ENCODE measurements around the gene SPSB3. TPM values are rescaled to one million over a fixed set of nuclear protein-coding genes. Genes with fewer than 3 reads are reported as not detected.

SPSB3 gene
- total RNA-seq, 4 donors from 2014 or later: 86.2 to 161 (median 88.3) TPM

- DNase-seq: no peak
- no peak for ATAC-seq
Measured at GRCh38 chr16:1749152-1750117, 32.9 kb downstream of the SPSB3 start.

GRCh38 chr16:1747934-1748333 is 34.4 kb downstream of the SPSB3 start:
- in situ Hi-C loops (cut with MboI; ENCODE audit: low sequenced_read_pairs in 4 of 4) (no loop called here), intact Hi-C loops (cut with DNase I; ENCODE audit: low total_unique reads) (no loop called here)
- no peaks in the 10 kb centered on the region for H3K4me1 ChIP-seq
- no peaks in the 10 kb centered on the region for H3K9me3 ChIP-seq
- no peaks in the 10 kb centered on the region for H3K27me3 ChIP-seq
- ATAC-seq: no peak
- TF ChIP-seq CTCF (IDR thresholded peaks at IDR 0.05 in 4 of 5, conservative IDR thresholded peaks at IDR 0.05 in 1 of 5) (no peak), POLR2A (IDR thresholded peaks at IDR 0.05) (no peak)
- no peak overlapping the region for H3K27ac ChIP-seq
- peaks cover 0 to 86% of the 10 kb centered on the region in 2 donors for H3K36me3 ChIP-seq
- no peak for DNase-seq
- no peak overlapping the region for H3K4me3 ChIP-seq

More at GRCh38 chr16:1749152-1750117, 32.9 kb downstream of the SPSB3 start:
- TF ChIP-seq CTCF (IDR thresholded peaks at IDR 0.05 in 4 of 5, conservative IDR thresholded peaks at IDR 0.05 in 1 of 5): no peak
- no peak for TF ChIP-seq POLR2A (IDR thresholded peaks at IDR 0.05)
- Histone ChIP-seq H3K36me3 (peaks cover 0 to 83% of the 10 kb centered on the region in 2 donors), H3K27ac (no peak overlapping the region), H3K4me3 (no peak overlapping the region), H3K4me1 (no peaks in the 10 kb centered on the region), H3K9me3 (no peaks in the 10 kb centered on the region), H3K27me3 (no peaks in the 10 kb centered on the region)
- in situ Hi-C loops (cut with MboI; ENCODE audit: low sequenced_read_pairs in 4 of 4): no loop called here
- intact Hi-C loops (cut with DNase I; ENCODE audit: low total_unique reads): no loop called here

GRCh38 chr16:1746693-1747195 is 35.6 kb downstream of the SPSB3 start:
- in situ Hi-C loops (cut with MboI; ENCODE audit: low sequenced_read_pairs in 4 of 4) (no loop called here), intact Hi-C loops (cut with DNase I; ENCODE audit: low total_unique reads) (no loop called here)
- H3K4me3 ChIP-seq: no peak overlapping the region
- peaks cover 0 to 76% of the 10 kb centered on the region in 2 donors for H3K36me3 ChIP-seq
- no peak for DNase-seq
- TF ChIP-seq POLR2A (IDR thresholded peaks at IDR 0.05) (no peak), CTCF (IDR thresholded peaks at IDR 0.05 in 4 of 5, conservative IDR thresholded peaks at IDR 0.05 in 1 of 5) (no peak)
- no peaks in the 10 kb centered on the region for H3K4me1 ChIP-seq
- H3K27ac ChIP-seq: no peak overlapping the region
- H3K9me3 ChIP-seq: no peaks in the 10 kb centered on the region
- no peaks in the 10 kb centered on the region for H3K27me3 ChIP-seq
- ATAC-seq: no peak

- Histone ChIP-seq H3K27ac (no peak overlapping the region), H3K27me3 (no peaks in the 10 kb centered on the region), H3K9me3 (no peaks in the 10 kb centered on the region), H3K4me3 (no peak overlapping the region), H3K4me1 (no peaks in the 10 kb centered on the region), H3K36me3 (peaks cover 0 to 70% of the 10 kb centered on the region in 2 donors)
- TF ChIP-seq POLR2A (IDR thresholded peaks at IDR 0.05) (no peak), CTCF (IDR thresholded peaks at IDR 0.05 in 4 of 5, conservative IDR thresholded peaks at IDR 0.05 in 1 of 5) (no peak)
- DNase-seq: no peak
- no peak for ATAC-seq
- intact Hi-C loops (cut with DNase I; ENCODE audit: low total_unique reads) (no loop called here), in situ Hi-C loops (cut with MboI; ENCODE audit: low sequenced_read_pairs in 4 of 4) (no loop called here)
Measured at GRCh38 chr16:1745900-1746692, 36.3 kb downstream of the SPSB3 start.

All from gastrocnemius medialis (tissue), 4 donors.